K562 (cell line): Measurements from ENCODE around the gene TBX1. TPM values are rescaled to one million over a fixed set of nuclear protein-coding genes. Genes with fewer than 3 reads are reported as not detected.

Experiments used
- ATAC-seq: fragments of 200-7000 bp; cut with Tn5 transposase; 3 replicates; pipeline ENCODE4 v1.9.1; 2020; ENCODE audit warnings: moderate library complexity
- BruUV-seq: library from RNA; stranded (reverse); fragments of 400-500 nt; replicated peaks from 2 replicates; lab custom pipeline; 2021; lab: Mats Ljungman, UMichigan
- CTCF ChIA-PET: fragments of 300-600 bp; formaldehyde crosslinking; extraction: SDS; loops from one replicate; lab custom pipeline; 2021; ENCODE audit warnings: low intra/inter-chr PET ratio; lab: Yijun Ruan, JAX
- POLR2A ChIA-PET: fragments of 300-600, 350-650 bp; sonication (Branson Sonifier 250); formaldehyde crosslinking; extraction: SDS; loops from one replicate; lab custom pipeline; 2021; ENCODE audit warnings: antibody characterized with exemption, inconsistent platforms; lab: Yijun Ruan, JAX
- DNase-seq, 4 experiments: peaks; one replicate each; pipeline versions ENCODE4 v3.0.0 to v3.0.0-alpha.2; 2011 to 2018; ENCODE audit warnings: low spot score in 3 of 4, mixed read lengths in 3 of 4; ENCODE audit errors: extremely low read depth in 1 of 4
- FAIRE-seq: peaks from 2 replicates; lab custom pipeline; 2011; peaks lifted over from hg19 to GRCh38; lab: Jason Lieb, UNC
- H2AFZ ChIP-seq: 2 replicates; pipeline ENCODE4 v1.6.0; 2011; ENCODE audit warnings: low read depth, low read length, control low read depth, inconsistent platforms
- H3K27ac ChIP-seq: fragments of 200-600 bp; 3 replicates; pipeline ENCODE4 v1.8.0; 2011; ENCODE audit warnings: low read depth, mild to moderate bottlenecking, control low read depth, inconsistent platforms, low read length, moderate library complexity, mixed read lengths; ENCODE audit errors: extremely low read depth
- H3K27me3 ChIP-seq, 2 experiments: fragments of 300-600 bp in 1 of 2; 2 replicates in 1 of 2; 3 replicates in 1 of 2; pipeline versions ENCODE4 v1.6.0 to v1.8.0; 2011; ENCODE audit warnings: inconsistent platforms in 2 of 2, low read length in 2 of 2, mild to moderate bottlenecking in 1 of 2, mixed read lengths in 1 of 2, moderate library complexity in 1 of 2; ENCODE audit not compliant: control insufficient read depth in 2 of 2, insufficient read depth in 2 of 2
- H3K36me3 ChIP-seq: fragments of 300-600 bp; 3 replicates; pipeline ENCODE4 v1.8.0; 2011; ENCODE audit warnings: mild to moderate bottlenecking, low read length, inconsistent platforms; ENCODE audit not compliant: control insufficient read depth, insufficient read depth
- H3K4me1 ChIP-seq, 2 experiments: fragments of 200-600 bp in 1 of 2; replicated peaks in 1 of 2; 2 replicates in 1 of 2; 3 replicates in 1 of 2; pipeline versions ENCODE4 v1.5.1 to v1.8.0; 2011; ENCODE audit warnings: inconsistent platforms in 2 of 2, low read length in 2 of 2, mild to moderate bottlenecking in 1 of 2, mixed read lengths in 1 of 2, moderate library complexity in 1 of 2; ENCODE audit not compliant: control insufficient read depth in 2 of 2, insufficient read depth in 2 of 2
- H3K4me2 ChIP-seq: 2 replicates; pipeline ENCODE4 v1.6.1; 2011; ENCODE audit warnings: low read length, control low read depth, inconsistent platforms, mixed read lengths; ENCODE audit not compliant: insufficient read depth
- H3K4me3 ChIP-seq: fragments of 200-600 bp; sonication (generic), shearing (Covaris generic); 2 replicates; pipeline ENCODE4 v1.5.1; 2016; ENCODE audit warnings: control low read depth, inconsistent platforms
- H3K79me2 ChIP-seq: fragments of 200-600 bp; 3 replicates; pipeline ENCODE4 v1.8.0; 2011; ENCODE audit warnings: low read length, inconsistent platforms; ENCODE audit not compliant: control insufficient read depth, insufficient read depth
- H3K9ac ChIP-seq, 2 experiments: 2 replicates each; pipeline versions ENCODE4 v1.6.0 to v1.6.1; 2011; ENCODE audit warnings: low read depth in 2 of 2, low read length in 2 of 2, control low read depth in 1 of 2, inconsistent platforms in 1 of 2, mild to moderate bottlenecking in 1 of 2, mixed read lengths in 1 of 2; ENCODE audit not compliant: insufficient read depth in 1 of 2
- H3K9me1 ChIP-seq: one replicate; pipeline ENCODE4 v1.6.0; 2011; ENCODE audit warnings: inconsistent platforms, mild to moderate bottlenecking, low read length, moderate library complexity; ENCODE audit not compliant: control insufficient read depth, insufficient read depth
- H3K9me3 ChIP-seq: replicated peaks from 2 replicates; pipeline ENCODE4 v1.5.1; 2011; ENCODE audit warnings: low read depth, low read length, inconsistent platforms; ENCODE audit not compliant: control insufficient read depth, insufficient read depth
- H4K20me1 ChIP-seq: replicated peaks from 2 replicates; pipeline ENCODE4 v1.6.1; 2011; ENCODE audit warnings: low read length, inconsistent platforms, mixed read lengths; ENCODE audit not compliant: control insufficient read depth, insufficient read depth
- MYC ChIP-seq, 2 experiments: fragments of 250-450 bp in 1 of 2; sonication (Bioruptor Pico) in 1 of 2; IDR thresholded peaks; 2 replicates each; pipeline versions ENCODE4 v1.5.1 to v1.6.1; 2012 to 2021; ENCODE audit warnings: low read depth in 2 of 2, borderline replicate concordance in 1 of 2, improper control_type of control experiment in 1 of 2, low read length in 1 of 2, mild to moderate bottlenecking in 1 of 2, moderate library complexity in 1 of 2
- WHSC1 ChIP-seq: IDR thresholded peaks from one replicate; pipeline ENCODE4 v1.6.1; 2012; ENCODE audit warnings: low read length, control low read depth, inconsistent platforms
- XRCC5 ChIP-seq: fragments of 200-400 bp; formaldehyde crosslinking; IDR thresholded peaks from 2 replicates; pipeline ENCODE4 v1.6.1; 2017; ENCODE audit warnings: low read depth, mild to moderate bottlenecking, low read length
- WGBS: fragments of 100-300 bp; shearing (Covaris generic); methylation state at CpG from one replicate; pipeline ENCODE4 v1.1.6; 2016; ENCODE audit warnings: low coverage, mixed read lengths; ENCODE audit not compliant: insufficient coverage; ENCODE audit errors: missing lambda C conversion rate; 5-methylcytosine and 5-hydroxymethylcytosine counted together
- in situ Hi-C: fragments of 300-500 bp; cut with MboI; formaldehyde crosslinking; loops from 4 replicates; pipeline ENCODE4 v1.15.0; 2018; ENCODE audit warnings: inconsistent platforms, mixed read lengths
- intact Hi-C: fragments of 100-400 bp; cut with micrococcal nuclease; formaldehyde crosslinking; loops from 2 replicates; pipeline ENCODE4 v1.14.2; 2022
- polyA plus RNA-seq, 8 experiments: library from polyadenylated mRNA; depleted of rRNA in 4 of 8; stranded (reverse) in 5 of 8; unstranded in 3 of 8; fragments of >200 nt; fragmentation: Nextera tagmentation in 2 of 8; fragmentation: Illumina TruSeq in 1 of 8; extraction: Ambion mirVana in 2 of 8; extraction: Trizol in 1 of 8; gene quantifications; 2 replicates each; pipeline versions ENCODE4 v1.2.1 to v1.2.3, GENCODE V29; 2011 to 2014; ENCODE audit warnings: inconsistent platforms in 1 of 8, missing spikeins in 1 of 8
- total RNA-seq, 7 experiments: library from RNA; depleted of rRNA in 6 of 7; stranded (reverse); fragments of >200 nt in 6 of 7; fragmentation: Illumina TruSeq in 2 of 7; extraction: Trizol in 2 of 7; gene quantifications; 2 replicates each; pipeline versions ENCODE4 v1.2.1 to v1.2.3, GENCODE V29; 2011 to 2021; ENCODE audit warnings: low replicate concordance in 1 of 7
- TF ChIP-seq, protein P1 (sequence below): sonication (generic); formaldehyde crosslinking; IDR thresholded peaks from 2 replicates; pipeline ENCODE4 v1.8.1; 2023; ENCODE audit warnings: mild to moderate bottlenecking, missing genetic modification reagents
- TF ChIP-seq, protein P2 (sequence below): sonication (generic); formaldehyde crosslinking; IDR thresholded peaks from 2 replicates; pipeline ENCODE4 v1.8.1; 2023; ENCODE audit warnings: mild to moderate bottlenecking, missing genetic modification reagents
- TF ChIP-seq, protein P3 (sequence below): sonication (generic); formaldehyde crosslinking; IDR thresholded peaks from 2 replicates; pipeline ENCODE4 v1.8.1; 2023; ENCODE audit warnings: mild to moderate bottlenecking, missing genetic modification reagents
- TF ChIP-seq, protein P4 (sequence below): fragments of 450-650 bp; IDR thresholded peaks from 2 replicates; pipeline ENCODE4 v1.6.1; 2016; ENCODE audit warnings: mild to moderate bottlenecking

Gene TBX1
- total and polyA plus RNA-seq, 9 of the 15 experiments (the other 6 are each of a cell fraction or from before 2014, with no cell fraction given): 0.07 to 35.0 (median 3.9) TPM

DNA sequence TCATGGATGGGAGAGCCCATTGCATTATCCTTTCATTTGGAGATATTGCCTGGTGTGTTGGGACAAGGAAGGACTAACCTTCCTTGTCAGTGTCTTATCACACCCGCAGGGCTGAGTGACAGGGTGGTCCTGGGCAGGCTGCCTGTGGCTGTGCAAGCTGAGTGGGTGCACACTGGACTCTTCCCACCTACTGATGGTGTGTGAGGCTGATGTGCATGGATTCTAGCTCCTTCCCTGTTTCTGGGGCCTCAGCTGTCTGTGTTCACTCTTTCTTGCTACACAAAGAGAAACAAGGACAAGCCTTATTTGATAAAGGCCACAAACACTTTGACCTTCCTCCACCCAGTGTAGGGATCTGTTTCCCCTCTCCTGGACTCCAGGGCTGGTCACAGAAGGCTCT is 22.0 kb downstream of the TBX1 start:
- H3K4me1 ChIP-seq: peaks cover 9 to 43% of the 10 kb centered on the region in 2 experiments
- H3K27ac ChIP-seq: no peak overlapping the region
- CTCF ChIA-PET: no interaction called here
- 0 out of 2 replicates have a peak, but pooled peaks cover 4% of the 10 kb centered on the region for H4K20me1 ChIP-seq
- no peak overlapping the region for H3K4me2 ChIP-seq
- H3K79me2 ChIP-seq: no peaks in the 10 kb centered on the region
- BruUV-seq: no TSS peak
- DNase-seq: no peak
- H3K9me1 ChIP-seq: no peaks in the 10 kb centered on the region
- TF ChIP-seq XRCC5: 0 out of 2 replicates have a peak, but pooled peaks have one; percentile 14
- TF ChIP-seq, protein P1, sequence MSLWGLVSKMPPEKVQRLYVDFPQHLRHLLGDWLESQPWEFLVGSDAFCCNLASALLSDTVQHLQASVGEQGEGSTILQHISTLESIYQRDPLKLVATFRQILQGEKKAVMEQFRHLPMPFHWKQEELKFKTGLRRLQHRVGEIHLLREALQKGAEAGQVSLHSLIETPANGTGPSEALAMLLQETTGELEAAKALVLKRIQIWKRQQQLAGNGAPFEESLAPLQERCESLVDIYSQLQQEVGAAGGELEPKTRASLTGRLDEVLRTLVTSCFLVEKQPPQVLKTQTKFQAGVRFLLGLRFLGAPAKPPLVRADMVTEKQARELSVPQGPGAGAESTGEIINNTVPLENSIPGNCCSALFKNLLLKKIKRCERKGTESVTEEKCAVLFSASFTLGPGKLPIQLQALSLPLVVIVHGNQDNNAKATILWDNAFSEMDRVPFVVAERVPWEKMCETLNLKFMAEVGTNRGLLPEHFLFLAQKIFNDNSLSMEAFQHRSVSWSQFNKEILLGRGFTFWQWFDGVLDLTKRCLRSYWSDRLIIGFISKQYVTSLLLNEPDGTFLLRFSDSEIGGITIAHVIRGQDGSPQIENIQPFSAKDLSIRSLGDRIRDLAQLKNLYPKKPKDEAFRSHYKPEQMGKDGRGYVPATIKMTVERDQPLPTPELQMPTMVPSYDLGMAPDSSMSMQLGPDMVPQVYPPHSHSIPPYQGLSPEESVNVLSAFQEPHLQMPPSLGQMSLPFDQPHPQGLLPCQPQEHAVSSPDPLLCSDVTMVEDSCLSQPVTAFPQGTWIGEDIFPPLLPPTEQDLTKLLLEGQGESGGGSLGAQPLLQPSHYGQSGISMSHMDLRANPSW: 0 out of 2 replicates have a peak, but pooled peaks have one; percentile 71
- TF ChIP-seq, protein P2, sequence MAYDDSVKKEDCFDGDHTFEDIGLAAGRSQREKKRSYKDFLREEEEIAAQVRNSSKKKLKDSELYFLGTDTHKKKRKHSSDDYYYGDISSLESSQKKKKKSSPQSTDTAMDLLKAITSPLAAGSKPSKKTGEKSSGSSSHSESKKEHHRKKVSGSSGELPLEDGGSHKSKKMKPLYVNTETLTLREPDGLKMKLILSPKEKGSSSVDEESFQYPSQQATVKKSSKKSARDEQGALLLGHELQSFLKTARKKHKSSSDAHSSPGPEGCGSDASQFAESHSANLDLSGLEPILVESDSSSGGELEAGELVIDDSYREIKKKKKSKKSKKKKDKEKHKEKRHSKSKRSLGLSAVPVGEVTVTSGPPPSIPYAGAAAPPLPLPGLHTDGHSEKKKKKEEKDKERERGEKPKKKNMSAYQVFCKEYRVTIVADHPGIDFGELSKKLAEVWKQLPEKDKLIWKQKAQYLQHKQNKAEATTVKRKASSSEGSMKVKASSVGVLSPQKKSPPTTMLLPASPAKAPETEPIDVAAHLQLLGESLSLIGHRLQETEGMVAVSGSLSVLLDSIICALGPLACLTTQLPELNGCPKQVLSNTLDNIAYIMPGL (CRISPR knock-in tag): peak; percentile 29; the same call in 1 of the 2 replicates
- TF ChIP-seq, protein P3, sequence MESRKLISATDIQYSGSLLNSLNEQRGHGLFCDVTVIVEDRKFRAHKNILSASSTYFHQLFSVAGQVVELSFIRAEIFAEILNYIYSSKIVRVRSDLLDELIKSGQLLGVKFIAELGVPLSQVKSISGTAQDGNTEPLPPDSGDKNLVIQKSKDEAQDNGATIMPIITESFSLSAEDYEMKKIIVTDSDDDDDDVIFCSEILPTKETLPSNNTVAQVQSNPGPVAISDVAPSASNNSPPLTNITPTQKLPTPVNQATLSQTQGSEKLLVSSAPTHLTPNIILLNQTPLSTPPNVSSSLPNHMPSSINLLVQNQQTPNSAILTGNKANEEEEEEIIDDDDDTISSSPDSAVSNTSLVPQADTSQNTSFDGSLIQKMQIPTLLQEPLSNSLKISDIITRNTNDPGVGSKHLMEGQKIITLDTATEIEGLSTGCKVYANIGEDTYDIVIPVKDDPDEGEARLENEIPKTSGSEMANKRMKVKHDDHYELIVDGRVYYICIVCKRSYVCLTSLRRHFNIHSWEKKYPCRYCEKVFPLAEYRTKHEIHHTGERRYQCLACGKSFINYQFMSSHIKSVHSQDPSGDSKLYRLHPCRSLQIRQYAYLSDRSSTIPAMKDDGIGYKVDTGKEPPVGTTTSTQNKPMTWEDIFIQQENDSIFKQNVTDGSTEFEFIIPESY: no peak
- TF ChIP-seq MYC (IDR thresholded peaks at IDR 0.05; ENCODE audit: low read depth, low read length): no peak
- TF ChIP-seq MYC (CRISPR knock-in tag; IDR thresholded peaks at IDR 0.05; ENCODE audit: borderline replicate concordance, low read depth): 0 out of 2 replicates have a peak, but pooled peaks have one; percentile 9
- TF ChIP-seq, protein P4, sequence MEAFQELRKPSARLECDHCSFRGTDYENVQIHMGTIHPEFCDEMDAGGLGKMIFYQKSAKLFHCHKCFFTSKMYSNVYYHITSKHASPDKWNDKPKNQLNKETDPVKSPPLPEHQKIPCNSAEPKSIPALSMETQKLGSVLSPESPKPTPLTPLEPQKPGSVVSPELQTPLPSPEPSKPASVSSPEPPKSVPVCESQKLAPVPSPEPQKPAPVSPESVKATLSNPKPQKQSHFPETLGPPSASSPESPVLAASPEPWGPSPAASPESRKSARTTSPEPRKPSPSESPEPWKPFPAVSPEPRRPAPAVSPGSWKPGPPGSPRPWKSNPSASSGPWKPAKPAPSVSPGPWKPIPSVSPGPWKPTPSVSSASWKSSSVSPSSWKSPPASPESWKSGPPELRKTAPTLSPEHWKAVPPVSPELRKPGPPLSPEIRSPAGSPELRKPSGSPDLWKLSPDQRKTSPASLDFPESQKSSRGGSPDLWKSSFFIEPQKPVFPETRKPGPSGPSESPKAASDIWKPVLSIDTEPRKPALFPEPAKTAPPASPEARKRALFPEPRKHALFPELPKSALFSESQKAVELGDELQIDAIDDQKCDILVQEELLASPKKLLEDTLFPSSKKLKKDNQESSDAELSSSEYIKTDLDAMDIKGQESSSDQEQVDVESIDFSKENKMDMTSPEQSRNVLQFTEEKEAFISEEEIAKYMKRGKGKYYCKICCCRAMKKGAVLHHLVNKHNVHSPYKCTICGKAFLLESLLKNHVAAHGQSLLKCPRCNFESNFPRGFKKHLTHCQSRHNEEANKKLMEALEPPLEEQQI: no peak
- peak; percentile 76 for TF ChIP-seq WHSC1
- WGBS: 8% methylated on average over 1 of the region's 1 CpG
- ATAC-seq: no peak
- H2AFZ ChIP-seq: no peak overlapping the region
- H3K9me3 ChIP-seq: no peaks in the 10 kb centered on the region
- no peak overlapping the region for H3K4me3 ChIP-seq
- intact Hi-C loops: no loop called here
- peak overlapping the region in 1 of 2 experiments; percentile 17; a peak in 1 of 4 replicates for H3K9ac ChIP-seq
- H3K27me3 ChIP-seq: 0 out of 5 replicates have a peak, but pooled peaks cover 0 to 2% of the 10 kb centered on the region in 2 experiments
- POLR2A ChIA-PET: interaction anchor here (0.9 to 16.8 kb wide), 7 partner anchors 8 to 26 kb away, joined by 3 to 205 read pairs (median 7); partner anchors contain the start of gene TBX1
- in situ Hi-C loops: no loop called here
- no peaks in the 10 kb centered on the region for H3K36me3 ChIP-seq
- FAIRE-seq: no peak
